Activated naive CD4-positive, alpha-beta T cell treated with anti-CD3 and anti-CD28 coated beads, Interleukin-2, amount 10 ng/mL, durations not matched to agents 5 hours and 36 hours (primary cell): ENCODE results near the gene KRTAP5-6. TPM values are rescaled to one million over a fixed set of nuclear protein-coding genes. Genes with fewer than 3 reads are reported as not detected.

Experiments
- total RNA-seq, 2 experiments: library from RNA; stranded (reverse); gene quantifications; one replicate each; pipeline ENCODE4 v1.2.3, GENCODE V29; 2021

KRTAP5-6 gene, protein sequence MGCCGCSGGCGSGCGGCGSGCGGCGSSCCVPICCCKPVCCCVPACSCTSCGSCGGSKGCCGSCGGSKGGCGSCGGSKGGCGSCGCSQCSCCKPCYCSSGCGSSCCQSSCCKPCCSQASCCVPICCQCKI
- total RNA-seq = not detected

DNA sequence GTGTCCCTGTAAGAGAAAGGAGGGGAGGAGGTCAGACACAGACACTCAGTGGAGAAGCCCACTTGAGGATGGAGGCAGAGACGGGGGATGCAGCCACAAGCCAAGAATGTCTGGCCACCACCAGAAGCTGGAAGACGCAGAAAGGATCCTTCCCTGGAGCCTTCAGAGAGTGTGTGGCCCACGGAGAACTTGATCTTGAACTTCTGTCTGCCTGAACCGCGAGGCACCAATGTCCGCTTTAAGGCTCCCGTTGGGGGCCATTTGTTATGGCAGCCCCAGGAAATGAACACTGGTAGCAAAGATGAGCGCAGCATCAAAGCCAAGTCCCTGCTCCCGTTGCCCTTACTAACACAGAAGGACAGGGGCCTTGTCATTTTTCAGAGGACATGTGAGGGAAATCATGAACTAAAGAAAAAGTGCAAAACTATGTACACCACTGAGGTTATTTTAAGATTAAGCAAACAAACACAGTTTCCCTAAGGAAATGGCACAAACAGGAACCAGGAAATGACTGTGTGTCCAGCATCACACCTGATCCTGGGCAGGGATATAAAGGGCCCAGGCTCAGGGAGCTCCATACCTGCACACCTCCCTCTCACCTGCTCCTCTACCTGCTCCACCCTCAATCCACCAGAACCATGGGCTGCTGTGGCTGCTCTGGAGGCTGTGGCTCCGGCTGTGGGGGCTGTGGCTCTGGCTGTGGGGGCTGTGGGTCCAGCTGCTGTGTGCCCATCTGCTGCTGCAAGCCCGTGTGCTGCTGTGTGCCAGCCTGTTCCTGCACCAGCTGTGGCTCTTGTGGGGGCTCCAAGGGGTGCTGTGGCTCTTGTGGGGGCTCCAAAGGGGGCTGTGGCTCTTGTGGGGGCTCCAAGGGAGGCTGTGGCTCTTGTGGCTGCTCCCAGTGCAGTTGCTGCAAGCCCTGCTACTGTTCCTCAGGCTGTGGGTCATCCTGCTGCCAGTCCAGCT is at the start of gene KRTAP5-6:
TSS of gene KRTAP5-6 (plus strand) at position 588 of the 963 bp plus-strand sequence. CDS start at position 639, 51 bp downstream.

Other genes with a start within 250 kb of the KRTAP5-6 start
- 10 to 100 TPM; 48.8 to 53.3 TPM for gene MOB2, start 210.4 kb upstream of the KRTAP5-6 start, total RNA-seq
- gene DUSP8, start 124.9 kb upstream of the KRTAP5-6 start, total RNA-seq = 1 to 10 TPM in 1 of 2 experiments, under 1 TPM in 1; 0.91 to 1.1 TPM
- gene KRTAP5-1, start 111.9 kb upstream of the KRTAP5-6 start, total RNA-seq = not detected
- gene KRTAP5-2, start 98.9 kb upstream of the KRTAP5-6 start, total RNA-seq = not detected
- gene KRTAP5-3, start 88.7 kb upstream of the KRTAP5-6 start, total RNA-seq = not detected
- gene KRTAP5-4, start 75.1 kb upstream of the KRTAP5-6 start, total RNA-seq = not detected
- gene KRTAP5-5, start 67.4 kb upstream of the KRTAP5-6 start, total RNA-seq = not detected
- gene IFITM10, start 53.4 kb downstream of the KRTAP5-6 start, total RNA-seq = 1 to 10 TPM in 1 of 2 experiments, under 1 TPM in 1; 0.68 to 1.5 TPM
- gene CTSD, start 66.7 kb downstream of the KRTAP5-6 start, total RNA-seq = 100 to 1,000 TPM; 166 to 171 TPM
- not detected for gene SYT8, start 137.8 kb downstream of the KRTAP5-6 start, total RNA-seq
- not detected for gene TNNI2, start 141.8 kb downstream of the KRTAP5-6 start, total RNA-seq
- gene LSP1, start 155.9 kb downstream of the KRTAP5-6 start, total RNA-seq = 100 to 1,000 TPM; 547 to 564 TPM
- under 1 TPM in 1 of 2 experiments, not detected in 1; 0.05 TPM for gene PRR33, start 194.7 kb downstream of the KRTAP5-6 start, total RNA-seq
- gene TNNT3, start 222.5 kb downstream of the KRTAP5-6 start, total RNA-seq = 10 to 100 TPM; 11.3 to 11.5 TPM